Nephron progenitor cell (in vitro differentiated cells): ENCODE measurements around the gene GP2.

ENCODE experiments used
- DNase-seq: peaks from one replicate; pipeline ENCODE4 v3.0.0; 2021
- H3K27ac Mint-ChIP-seq: 2 replicates; pipeline ENCODE4 v1.8.0; 2021; ENCODE audit warnings: mild to moderate bottlenecking, moderate library complexity, mixed read lengths
- H3K27me3 Mint-ChIP-seq: 2 replicates; pipeline ENCODE4 v1.8.0; 2021; ENCODE audit warnings: mild to moderate bottlenecking, low read depth, mixed read lengths; ENCODE audit not compliant: poor library complexity
- H3K36me3 Mint-ChIP-seq: 2 replicates; pipeline ENCODE4 v1.8.0; 2021; ENCODE audit warnings: low read depth, mixed read lengths
- H3K4me1 Mint-ChIP-seq: 2 replicates; pipeline ENCODE4 v1.8.0; 2021; ENCODE audit warnings: mixed read lengths
- H3K4me3 Mint-ChIP-seq: 2 replicates; pipeline ENCODE4 v1.8.0; 2021; ENCODE audit warnings: mild to moderate bottlenecking, moderate library complexity, mixed read lengths
- H3K9me3 Mint-ChIP-seq: 2 replicates; pipeline ENCODE4 v1.8.0; 2021; ENCODE audit warnings: mild to moderate bottlenecking, moderate library complexity, mixed read lengths
- TF ChIP-seq, protein P1 (sequence below): fragments of 200-600 bp; sonication (generic); IDR thresholded peaks from 2 replicates; pipeline ENCODE4 v1.5.0; 2021; ENCODE audit warnings: antibody characterized with exemption

GP2 gene

DNA sequence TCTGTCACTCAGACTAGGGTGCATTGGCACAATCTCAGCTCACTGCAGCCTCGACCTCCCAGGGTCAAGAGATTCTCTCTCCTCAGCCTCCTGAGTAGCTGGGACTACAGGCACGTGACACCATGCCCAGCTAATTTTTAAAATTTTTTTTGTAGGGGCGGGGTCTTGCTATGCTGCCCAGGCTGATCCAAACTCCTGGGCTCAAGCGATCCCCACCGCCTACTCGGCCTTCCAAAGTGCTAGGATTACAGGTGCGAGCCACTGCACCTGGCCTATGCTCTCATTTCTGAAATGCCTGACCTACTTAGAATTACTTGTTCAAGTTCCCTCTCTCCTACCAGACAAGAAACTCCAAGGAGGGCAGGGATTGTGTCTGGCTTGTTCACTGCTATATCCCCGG is 5.1 kb upstream of the GP2 start:
- TF ChIP-seq, protein P1, sequence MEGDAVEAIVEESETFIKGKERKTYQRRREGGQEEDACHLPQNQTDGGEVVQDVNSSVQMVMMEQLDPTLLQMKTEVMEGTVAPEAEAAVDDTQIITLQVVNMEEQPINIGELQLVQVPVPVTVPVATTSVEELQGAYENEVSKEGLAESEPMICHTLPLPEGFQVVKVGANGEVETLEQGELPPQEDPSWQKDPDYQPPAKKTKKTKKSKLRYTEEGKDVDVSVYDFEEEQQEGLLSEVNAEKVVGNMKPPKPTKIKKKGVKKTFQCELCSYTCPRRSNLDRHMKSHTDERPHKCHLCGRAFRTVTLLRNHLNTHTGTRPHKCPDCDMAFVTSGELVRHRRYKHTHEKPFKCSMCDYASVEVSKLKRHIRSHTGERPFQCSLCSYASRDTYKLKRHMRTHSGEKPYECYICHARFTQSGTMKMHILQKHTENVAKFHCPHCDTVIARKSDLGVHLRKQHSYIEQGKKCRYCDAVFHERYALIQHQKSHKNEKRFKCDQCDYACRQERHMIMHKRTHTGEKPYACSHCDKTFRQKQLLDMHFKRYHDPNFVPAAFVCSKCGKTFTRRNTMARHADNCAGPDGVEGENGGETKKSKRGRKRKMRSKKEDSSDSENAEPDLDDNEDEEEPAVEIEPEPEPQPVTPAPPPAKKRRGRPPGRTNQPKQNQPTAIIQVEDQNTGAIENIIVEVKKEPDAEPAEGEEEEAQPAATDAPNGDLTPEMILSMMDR = no peak
- H3K36me3 Mint-ChIP-seq = no peaks in the 10 kb centered on the region
- H3K27me3 Mint-ChIP-seq = peaks cover 17% of the 10 kb centered on the region
- H3K27ac Mint-ChIP-seq = no peak overlapping the region
- no peak overlapping the region for H3K4me3 Mint-ChIP-seq
- peaks cover 10% of the 10 kb centered on the region for H3K9me3 Mint-ChIP-seq
- peaks cover 4% of the 10 kb centered on the region for H3K4me1 Mint-ChIP-seq
- no peak for DNase-seq

DNA sequence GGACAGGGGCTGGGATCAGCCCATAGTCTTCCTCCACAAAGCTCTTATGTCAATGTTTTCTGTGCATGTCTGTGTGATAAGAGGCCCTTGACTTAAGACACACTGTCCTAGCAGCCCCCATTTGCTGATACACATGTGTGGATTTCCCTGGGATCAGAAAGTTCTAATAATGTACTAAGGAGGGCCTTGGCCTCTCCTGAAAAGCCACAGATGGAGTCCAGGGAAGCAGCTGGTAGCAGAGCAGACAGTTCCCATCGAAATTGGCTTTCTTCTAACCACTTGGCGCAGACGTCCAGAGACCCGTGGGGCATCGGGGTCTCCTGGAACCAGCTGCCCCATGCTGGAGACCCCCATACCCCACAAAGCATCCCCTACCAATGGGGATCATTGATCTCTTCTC is 4.3 kb upstream of the GP2 start:
- Mint-ChIP-seq H3K9me3 (peaks cover 5% of the 10 kb centered on the region), H3K36me3 (no peaks in the 10 kb centered on the region), H3K4me1 (peaks cover 4% of the 10 kb centered on the region), H3K4me3 (no peak overlapping the region), H3K27me3 (peaks cover 15% of the 10 kb centered on the region), H3K27ac (no peak overlapping the region)
- DNase-seq = no peak
- TF ChIP-seq, protein P1 = no peak

DNA sequence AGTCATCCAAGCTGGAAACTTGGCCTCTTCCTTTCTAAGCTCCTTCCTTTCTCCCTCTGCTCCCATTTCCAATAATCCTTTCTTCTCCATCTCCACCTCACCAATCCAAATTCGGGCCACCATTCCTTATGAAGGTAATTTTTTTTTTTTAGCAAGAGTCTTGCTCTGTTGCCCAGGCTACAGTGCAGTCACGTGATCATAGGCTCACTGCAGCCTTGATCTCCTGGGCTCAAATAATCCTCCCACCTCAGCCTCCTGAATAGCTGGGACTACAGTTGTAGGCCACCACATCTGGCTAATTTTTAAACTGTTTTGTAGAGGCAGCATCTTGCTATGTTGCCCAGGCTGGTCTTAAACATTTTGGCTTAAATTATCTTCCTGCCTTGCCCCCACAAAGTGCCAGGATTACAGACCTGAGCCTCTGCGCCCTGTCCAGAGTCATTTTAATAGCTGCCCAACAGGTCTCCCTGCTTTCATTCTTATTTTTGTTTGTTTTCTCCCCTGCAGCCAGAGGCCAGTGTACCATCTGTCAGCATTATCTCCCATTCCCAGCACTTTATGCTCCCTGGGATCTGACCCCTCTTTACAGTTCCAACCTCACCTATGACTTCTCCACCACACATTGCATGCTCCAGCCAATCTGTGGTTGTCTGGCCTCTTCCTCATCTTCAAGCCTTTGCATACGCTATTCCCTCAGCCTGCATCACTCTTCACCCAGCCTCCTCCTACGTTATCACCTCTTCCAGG is 2.3 kb upstream of the GP2 start:
- no peak for DNase-seq
- H3K4me1 Mint-ChIP-seq = peaks cover 4% of the 10 kb centered on the region
- H3K4me3 Mint-ChIP-seq = no peak overlapping the region
- TF ChIP-seq, protein P1 = no peak
- H3K27me3 Mint-ChIP-seq = peaks cover 8% of the 10 kb centered on the region
- H3K27ac Mint-ChIP-seq = no peak overlapping the region
- no peaks in the 10 kb centered on the region for H3K36me3 Mint-ChIP-seq
- H3K9me3 Mint-ChIP-seq = no peaks in the 10 kb centered on the region

DNA sequence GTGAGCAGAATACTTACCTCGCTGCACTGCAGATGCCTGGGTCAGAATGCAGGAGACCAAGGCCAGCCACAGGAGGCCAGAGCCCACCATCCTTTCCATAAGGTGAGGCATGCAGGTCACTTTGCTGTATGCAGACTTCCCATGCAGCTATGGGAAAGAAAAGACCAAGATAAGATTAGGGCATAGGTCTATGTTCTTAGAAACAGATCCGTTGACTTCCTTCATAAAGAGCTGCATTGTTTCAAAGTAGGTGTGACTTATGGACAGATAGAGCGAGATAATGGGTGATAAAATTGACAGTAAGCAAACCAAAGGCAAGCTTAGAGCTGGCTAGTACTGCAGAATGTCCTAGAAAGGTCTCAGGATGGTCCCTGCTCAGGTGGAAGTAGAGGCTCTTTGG is 992 bp downstream of the GP2 start:
- Mint-ChIP-seq H3K9me3 (no peaks in the 10 kb centered on the region), H3K27me3 (peaks cover 13% of the 10 kb centered on the region)

DNA sequence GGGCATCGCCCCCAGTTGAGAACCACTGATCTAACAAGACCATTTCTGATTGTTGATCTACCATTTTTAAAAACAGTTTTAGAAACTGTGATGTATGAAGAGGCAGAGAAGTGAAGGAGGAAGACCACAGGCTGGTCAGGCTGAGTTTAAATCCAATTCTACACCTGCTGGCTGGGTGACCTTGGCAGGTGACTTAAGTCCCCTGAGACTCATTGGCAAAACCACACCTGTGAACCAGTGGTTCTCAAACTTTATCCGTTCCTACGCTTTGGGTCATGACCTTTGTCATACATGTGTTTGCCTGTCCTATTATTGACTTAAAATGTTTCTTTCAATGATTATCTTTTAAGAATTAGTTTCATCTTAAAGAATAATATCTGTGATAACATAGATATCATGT is 2.3 kb downstream of the GP2 start:
- DNase-seq = no peak
- no peak overlapping the region for H3K27ac Mint-ChIP-seq
- H3K9me3 Mint-ChIP-seq = no peaks in the 10 kb centered on the region
- no peaks in the 10 kb centered on the region for H3K4me1 Mint-ChIP-seq
- peaks cover 12% of the 10 kb centered on the region for H3K27me3 Mint-ChIP-seq
- no peaks in the 10 kb centered on the region for H3K36me3 Mint-ChIP-seq
- TF ChIP-seq, protein P1 = no peak
- no peak overlapping the region for H3K4me3 Mint-ChIP-seq

More for the DNA sequence above, 992 bp downstream of the GP2 start:
- no peaks in the 10 kb centered on the region for H3K4me1 Mint-ChIP-seq
- H3K36me3 Mint-ChIP-seq = no peaks in the 10 kb centered on the region
- DNase-seq = no peak
- TF ChIP-seq, protein P1 = no peak
- H3K4me3 Mint-ChIP-seq = no peak overlapping the region
- no peak overlapping the region for H3K27ac Mint-ChIP-seq

DNA sequence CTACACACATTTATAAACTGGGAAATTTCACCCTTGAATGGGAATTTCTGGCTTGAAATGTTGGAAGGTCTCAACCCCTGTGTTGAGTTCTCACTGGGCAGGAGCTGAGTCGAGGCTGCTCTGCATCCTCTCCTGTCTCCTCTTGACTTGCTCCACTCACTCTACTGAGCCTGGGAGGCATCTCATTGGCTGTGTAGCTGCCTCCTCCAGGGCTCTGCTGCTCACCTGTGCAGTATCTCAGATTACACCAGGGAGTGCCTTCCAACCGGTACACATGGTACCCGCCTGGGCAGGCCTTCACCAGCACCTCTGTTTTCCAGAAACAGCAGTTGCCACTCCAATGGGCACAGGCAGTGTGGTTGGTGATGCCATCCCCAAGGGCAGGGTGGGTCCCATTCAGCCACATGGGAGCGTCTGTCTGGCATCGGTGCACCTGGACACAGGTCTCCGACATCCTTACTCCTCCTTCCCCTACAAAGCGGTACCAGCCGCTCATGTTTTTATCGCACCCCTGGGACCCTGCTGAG is 3.7 kb downstream of the GP2 start:
- TF ChIP-seq, protein P1 = no peak
- no peaks in the 10 kb centered on the region for H3K9me3 Mint-ChIP-seq
- DNase-seq = no peak
- H3K36me3 Mint-ChIP-seq = no peaks in the 10 kb centered on the region
- no peak overlapping the region for H3K27ac Mint-ChIP-seq
- H3K4me1 Mint-ChIP-seq = no peaks in the 10 kb centered on the region
- H3K27me3 Mint-ChIP-seq = peaks cover 16% of the 10 kb centered on the region
- H3K4me3 Mint-ChIP-seq = no peak overlapping the region
